Adrenal gland (tissue), 5 donors: ENCODE results near the gene CACNA1G.

Experiments used
- CTCF ChIP-seq, 6 experiments: fragments of 450-650 bp in 4 of 6; fragments of 200-600 bp in 2 of 6; sonication (generic) in 1 of 6; IDR thresholded peaks; 1 replicate in 5 of 6; 2 replicates in 1 of 6; pipeline versions ENCODE4 v1.5.1 to v1.8.0; 2016 to 2021; ENCODE audit warnings: antibody characterized with exemption in 6 of 6, mild to moderate bottlenecking in 2 of 6, moderate library complexity in 1 of 6
- POLR2A ChIP-seq, 2 donors: fragments of 450-650 bp; IDR thresholded peaks; one replicate each; pipeline ENCODE4 v1.6.1; 2017; ENCODE audit warnings: antibody characterized with exemption in 2 of 2, mild to moderate bottlenecking in 2 of 2, moderate library complexity in 1 of 2
- donor health status: DM: no; HTN: no; CAD: no.

GRCh38 chr17:50633683-50634082 is 73.2 kb downstream of the CACNA1G start:
- no peak for TF ChIP-seq CTCF (IDR thresholded peaks at IDR 0.05)
- no peak for TF ChIP-seq POLR2A (IDR thresholded peaks at IDR 0.05)
